GM21717 (cell line): ENCODE results near the gene MEA1.

ENCODE experiments used
- ATAC-seq: cut with Tn5 transposase; IDR thresholded peaks from one replicate; pipeline ENCODE4 v1.9.1; 2021; ENCODE audit warnings: mild to moderate bottlenecking, moderate library complexity; ENCODE audit not compliant: unreplicated experiment

The MEA1 gene

GRCh38 chr6:42978487-42978838 is 35.3 kb downstream of the MEA1 start:
- no peak for ATAC-seq

GRCh38 chr6:42974919-42975505 is 38.7 kb downstream of the MEA1 start:
- ATAC-seq: no peak

- ATAC-seq: no peak
These were observed 39.8 kb downstream of the MEA1 start for GRCh38 chr6:42973926-42974325.

GRCh38 chr6:42971746-42972327 is 41.9 kb downstream of the MEA1 start:
- no peak for ATAC-seq

- ATAC-seq: no peak
These were observed 42.7 kb downstream of the MEA1 start for GRCh38 chr6:42970871-42971612.

GRCh38 chr6:42969934-42970333 is 43.8 kb downstream of the MEA1 start:
- ATAC-seq: no peak

GRCh38 chr6:42969431-42969830 is 44.3 kb downstream of the MEA1 start:
- ATAC-seq: no peak

GRCh38 chr6:42968783-42969182 is 45.0 kb downstream of the MEA1 start:
- ATAC-seq: no peak

GRCh38 chr6:42968126-42968701 is 45.5 kb downstream of the MEA1 start:
- ATAC-seq: no peak

GRCh38 chr6:42967228-42967627 is 46.5 kb downstream of the MEA1 start:
- ATAC-seq: no peak

GRCh38 chr6:42966571-42966970 is 47.2 kb downstream of the MEA1 start:
- ATAC-seq: no peak

GRCh38 chr6:42963855-42964605 is 49.7 kb downstream of the MEA1 start:
- no peak for ATAC-seq

GRCh38 chr6:42963179-42963854 is 50.4 kb downstream of the MEA1 start:
- no peak for ATAC-seq

- ATAC-seq: no peak
These were observed 51.1 kb downstream of the MEA1 start for GRCh38 chr6:42962502-42963178.

- no peak for ATAC-seq
These were observed 51.6 kb downstream of the MEA1 start for GRCh38 chr6:42962096-42962495.
